GM12801 (cell line): ENCODE measurements around the gene KRTAP29-1.

Experiments used
- CTCF ChIP-seq: IDR thresholded peaks from one replicate; pipeline ENCODE4 v1.5.1; 2011; ENCODE audit warnings: control low read depth; ENCODE audit not compliant: insufficient read length; ENCODE audit errors: extremely low read depth

Gene KRTAP29-1

GRCh38 chr17:41326173-41327145 is 23.8 kb upstream of the KRTAP29-1 start:
- no peak for TF ChIP-seq CTCF

- TF ChIP-seq CTCF = no peak
These were observed 23.0 kb upstream of the KRTAP29-1 start for GRCh38 chr17:41325611-41326010.

- no peak for TF ChIP-seq CTCF
These were observed 22.5 kb upstream of the KRTAP29-1 start for GRCh38 chr17:41325126-41325525.

- TF ChIP-seq CTCF = no peak
These were observed 21.8 kb upstream of the KRTAP29-1 start for GRCh38 chr17:41324180-41325075.

DNA sequence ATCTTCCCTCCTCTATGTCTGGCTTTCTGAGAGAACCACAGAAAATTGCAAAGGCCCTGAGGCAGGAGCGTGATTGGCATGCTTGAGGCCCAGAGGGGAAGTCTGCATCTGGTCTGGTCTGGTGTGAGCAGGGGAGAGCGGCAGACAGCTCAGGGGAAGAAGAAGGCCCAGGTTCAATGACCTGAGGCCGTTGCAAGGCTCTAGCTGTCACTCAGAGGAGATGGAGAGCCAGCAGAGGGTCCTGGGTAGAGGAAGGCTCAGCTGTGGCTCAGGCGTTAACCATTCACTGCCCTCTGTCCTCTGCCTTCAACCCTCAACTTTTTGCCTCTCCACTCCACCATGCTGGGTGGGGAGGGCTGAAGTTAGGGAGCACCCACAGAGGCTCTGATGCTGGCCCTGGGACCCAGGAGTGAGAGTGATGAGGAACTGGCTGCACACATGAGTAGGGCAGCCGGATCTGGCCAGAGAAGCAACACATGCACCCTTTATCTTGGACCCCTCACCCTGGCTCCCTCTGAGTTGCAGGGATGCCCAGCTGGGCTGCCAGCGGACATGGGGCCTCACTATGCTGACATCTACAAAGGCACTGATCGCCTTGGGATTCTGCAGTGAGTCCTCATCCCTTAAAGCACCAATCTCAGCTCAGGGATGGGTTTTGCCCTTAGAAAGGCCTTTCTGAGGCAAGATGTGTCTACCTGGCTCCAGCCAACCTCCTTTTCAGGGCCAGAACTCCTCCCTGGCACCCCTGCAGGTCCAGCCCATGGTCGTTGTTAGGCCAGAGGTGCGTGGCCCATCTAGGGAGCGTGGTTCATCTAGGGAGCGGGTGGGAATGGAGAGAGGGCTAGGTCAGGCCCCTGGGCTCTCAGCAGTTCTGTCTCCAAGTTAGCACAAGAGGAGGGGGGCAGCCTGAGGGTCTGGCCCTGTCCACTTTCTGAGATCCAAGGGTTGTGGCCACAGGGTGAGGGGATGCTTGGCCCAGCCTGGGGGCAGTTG is 20.5 kb upstream of the KRTAP29-1 start:
- no peak for TF ChIP-seq CTCF

GRCh38 chr17:41322094-41322902 is 19.6 kb upstream of the KRTAP29-1 start:
- TF ChIP-seq CTCF = no peak
